B cell (primary cell): ENCODE data around the gene CDK6. TPM values are rescaled to one million over a fixed set of nuclear protein-coding genes. Genes with fewer than 3 reads are reported as not detected.
A peak's percentile ranks its signal among the peaks of the same experiment; 100 is the strongest.
"Not testable (repeated sequence)": the region's sequence is repeated elsewhere in the genome, so short reads cannot be mapped to it uniquely, and the experiment has no call there.

Source experiments
- ATAC-seq: fragments of 200-7000 bp; cut with Tn5 transposase; one replicate; pipeline ENCODE4 v1.10.0; 2021; ENCODE audit warnings: low read depth, mild to moderate bottlenecking, moderate number of reproducible peaks, moderate library complexity
- CTCF ChIA-PET: fragments of 350-600 bp; sonication (Branson Sonifier 250); formaldehyde crosslinking; loops from one replicate; lab custom pipeline; 2021; ENCODE audit warnings: antibody characterized with exemption, inconsistent platforms; lab: Charles Lee
- POLR2A ChIA-PET: fragments of 350-600 bp; sonication (Branson Sonifier 250); formaldehyde crosslinking; loops from one replicate; lab custom pipeline; 2021; ENCODE audit warnings: antibody characterized with exemption; lab: Charles Lee
- DNase-seq: peaks from one replicate; pipeline ENCODE4 v3.0.0; 2013
- H2AFZ ChIP-seq: 2 replicates; pipeline ENCODE4 v1.6.1; 2012; ENCODE audit warnings: mild to moderate bottlenecking, low read depth, low read length; ENCODE audit not compliant: insufficient read depth, poor library complexity, severe bottlenecking
- H3K27ac ChIP-seq, 2 donors: 1 replicate in 1 of 2; 2 replicates in 1 of 2; pipeline ENCODE4 v1.5.1; 2012 to 2013; ENCODE audit warnings: low read length in 2 of 2, mild to moderate bottlenecking in 2 of 2, moderate library complexity in 1 of 2
- H3K27me3 ChIP-seq, 4 experiments: fragments of 200-600 bp in 1 of 4; sonication (generic) in 1 of 4; replicated peaks in 1 of 4; 1 replicate in 2 of 4; 2 replicates in 2 of 4; pipeline versions ENCODE4 v1.6.1 to v1.7.0; 2013 to 2016; ENCODE audit warnings: low read length in 3 of 4, mild to moderate bottlenecking in 2 of 4, mixed read lengths in 1 of 4, moderate library complexity in 1 of 4; ENCODE audit not compliant: insufficient read depth in 4 of 4, control insufficient read depth in 3 of 4; ENCODE audit errors: control extremely low read depth in 1 of 4
- H3K36me3 ChIP-seq, 2 experiments: replicated peaks in 1 of 2; 1 replicate in 1 of 2; 2 replicates in 1 of 2; pipeline versions ENCODE4 v1.6.1 to v1.7.1; 2013; ENCODE audit warnings: low read length in 1 of 2; ENCODE audit not compliant: insufficient read depth in 2 of 2, control insufficient read depth in 1 of 2; ENCODE audit errors: control extremely low read depth in 1 of 2, extremely low read depth in 1 of 2
- H3K4me1 ChIP-seq, 2 donors: fragments of 200-600 bp in 1 of 2; sonication (generic) in 1 of 2; 1 replicate in 1 of 2; 2 replicates in 1 of 2; pipeline versions ENCODE4 v1.5.1 to v1.6.1; 2013 to 2017; ENCODE audit warnings: low read length in 2 of 2; ENCODE audit not compliant: control insufficient read depth in 2 of 2, insufficient read depth in 2 of 2
- H3K4me2 ChIP-seq: replicated peaks from 2 replicates; pipeline ENCODE3; 2012; ENCODE audit warnings: mild to moderate bottlenecking, low read depth, low read length; ENCODE audit not compliant: poor library complexity, severe bottlenecking
- H3K4me3 ChIP-seq, 5 experiments: fragments of 200-600 bp in 1 of 5; sonication (generic) in 1 of 5; 1 replicate in 3 of 5; 2 replicates in 2 of 5; pipeline versions ENCODE4 v1.5.1 to v1.7.0; 2011 to 2016; ENCODE audit warnings: low read length in 4 of 5, mild to moderate bottlenecking in 4 of 5, low read depth in 2 of 5, control low read depth in 1 of 5, moderate library complexity in 1 of 5; ENCODE audit not compliant: insufficient read depth in 1 of 5; ENCODE audit errors: control extremely low read depth in 1 of 5, extremely low read depth in 1 of 5
- H3K79me2 ChIP-seq: fragments of 200-600 bp; sonication (generic); one replicate; pipeline ENCODE4 v1.6.0; 2016; ENCODE audit warnings: low read length; ENCODE audit not compliant: control insufficient read depth, insufficient read depth
- H3K9ac ChIP-seq: fragments of 200-600 bp; sonication (generic); 2 replicates; pipeline ENCODE4 v1.6.1; 2017; ENCODE audit warnings: mild to moderate bottlenecking, low read length, moderate library complexity
- H3K9me3 ChIP-seq, 3 donors: one replicate each; pipeline versions ENCODE4 v1.6.1 to v1.7.1; 2013; ENCODE audit warnings: low read length in 2 of 3; ENCODE audit not compliant: control insufficient read depth in 2 of 3, insufficient read depth in 1 of 3; ENCODE audit errors: control extremely low read depth in 1 of 3
- H4K20me1 ChIP-seq: 2 replicates; pipeline ENCODE4 v1.6.0; 2012; ENCODE audit warnings: mild to moderate bottlenecking, low read length; ENCODE audit not compliant: insufficient read depth, control insufficient read depth, poor library complexity, severe bottlenecking
- H3K27ac Mint-ChIP-seq: one replicate; pipeline ENCODE4 v1.8.0; 2021; ENCODE audit warnings: mixed read lengths
- H3K27me3 Mint-ChIP-seq: one replicate; pipeline ENCODE4 v1.8.0; 2021; ENCODE audit warnings: mixed read lengths
- H3K4me1 Mint-ChIP-seq: one replicate; pipeline ENCODE4 v1.8.0; 2021; ENCODE audit warnings: mixed read lengths
- H3K4me3 Mint-ChIP-seq: one replicate; pipeline ENCODE4 v1.8.0; 2021; ENCODE audit warnings: mixed read lengths
- H3K9me3 Mint-ChIP-seq: one replicate; pipeline ENCODE4 v1.8.0; 2022; ENCODE audit warnings: mixed read lengths; ENCODE audit not compliant: insufficient read depth
- EZH2 ChIP-seq: IDR thresholded peaks from 2 replicates; pipeline ENCODE4 v1.6.1; 2012; ENCODE audit warnings: borderline replicate concordance, low read depth, mild to moderate bottlenecking, moderate library complexity, low read length; ENCODE audit not compliant: insufficient read depth, poor library complexity, severe bottlenecking
- WGBS: methylation state at CpG from one replicate; pipeline ENCODE4 v1.1.5; 2013; ENCODE audit warnings: missing lambda C conversion rate; ENCODE audit not compliant: insufficient coverage; 5-methylcytosine and 5-hydroxymethylcytosine counted together
- intact Hi-C: fragments of 100-400 bp; cut with micrococcal nuclease; formaldehyde crosslinking; loops from one replicate; pipeline ENCODE4 v1.10.0; 2022
- polyA minus RNA-seq: library from RNA; depleted of rRNA, polyadenylated mRNA; stranded (reverse); fragments of >200 nt; gene quantifications from 2 replicates; pipeline ENCODE4 v1.2.3, GENCODE V29; 2012
- polyA plus RNA-seq: library from polyadenylated mRNA; depleted of rRNA; stranded (reverse); fragments of >200 nt; gene quantifications from 2 replicates; pipeline ENCODE4 v1.2.3, GENCODE V29; 2012
- total RNA-seq, 2 donors: library from RNA; stranded (reverse); fragments of 120-200 nt in 1 of 2; gene quantifications; 1 replicate in 1 of 2; 2 replicates in 1 of 2; pipeline versions ENCODE4 v1.2.3 to v1.2.4, GENCODE V29; 2013 to 2022
- TF ChIP-seq, protein P1 (sequence below): fragments of 200-600 bp; IDR thresholded peaks from one replicate; pipeline ENCODE4 v1.8.0; 2022; ENCODE audit warnings: antibody characterized with exemption, mild to moderate bottlenecking

Gene CDK6
- total RNA-seq = 14.5 and 14.6 TPM in 2 replicates
- total RNA-seq (2013) = 19.2 TPM
- 3.0 and 7.8 TPM in 2 replicates for polyA plus RNA-seq
- 33.6 and 41.6 TPM in 2 replicates for polyA minus RNA-seq

DNA sequence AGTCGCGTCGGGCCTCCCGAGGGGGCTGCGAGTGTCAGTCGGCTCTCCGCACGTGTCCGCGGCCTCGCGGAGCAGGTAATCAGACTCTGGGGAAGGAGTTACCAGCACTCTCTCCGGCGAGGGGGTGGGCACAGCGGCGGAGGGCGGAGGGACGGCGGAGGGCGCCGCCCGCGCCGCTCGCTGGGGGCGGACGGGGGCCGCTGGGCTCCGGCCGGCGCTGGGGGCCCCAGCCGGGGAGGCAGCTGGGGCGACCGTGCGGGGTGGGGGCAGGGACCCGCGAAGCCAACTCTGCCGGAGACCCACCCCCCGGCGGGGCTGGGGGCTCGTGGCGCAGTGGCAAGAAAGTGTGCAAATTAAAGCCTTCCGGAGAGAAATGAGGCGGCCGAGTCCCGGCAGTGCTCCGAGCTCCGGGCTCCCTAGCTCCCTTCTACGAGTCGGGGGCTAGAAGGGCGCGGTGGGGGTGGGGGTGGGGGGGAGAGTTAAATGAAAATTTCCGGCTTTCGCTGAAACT, at the start of gene CDK6:
CDK6 (minus strand) TSS at position 85 of the 511 bp plus-strand sequence. CDS start 3,250 bp downstream, outside the sequence.
- H3K79me2 ChIP-seq = peaks cover 7% of the 10 kb centered on the region
- no peak for TF ChIP-seq EZH2
- TF ChIP-seq, protein P1, sequence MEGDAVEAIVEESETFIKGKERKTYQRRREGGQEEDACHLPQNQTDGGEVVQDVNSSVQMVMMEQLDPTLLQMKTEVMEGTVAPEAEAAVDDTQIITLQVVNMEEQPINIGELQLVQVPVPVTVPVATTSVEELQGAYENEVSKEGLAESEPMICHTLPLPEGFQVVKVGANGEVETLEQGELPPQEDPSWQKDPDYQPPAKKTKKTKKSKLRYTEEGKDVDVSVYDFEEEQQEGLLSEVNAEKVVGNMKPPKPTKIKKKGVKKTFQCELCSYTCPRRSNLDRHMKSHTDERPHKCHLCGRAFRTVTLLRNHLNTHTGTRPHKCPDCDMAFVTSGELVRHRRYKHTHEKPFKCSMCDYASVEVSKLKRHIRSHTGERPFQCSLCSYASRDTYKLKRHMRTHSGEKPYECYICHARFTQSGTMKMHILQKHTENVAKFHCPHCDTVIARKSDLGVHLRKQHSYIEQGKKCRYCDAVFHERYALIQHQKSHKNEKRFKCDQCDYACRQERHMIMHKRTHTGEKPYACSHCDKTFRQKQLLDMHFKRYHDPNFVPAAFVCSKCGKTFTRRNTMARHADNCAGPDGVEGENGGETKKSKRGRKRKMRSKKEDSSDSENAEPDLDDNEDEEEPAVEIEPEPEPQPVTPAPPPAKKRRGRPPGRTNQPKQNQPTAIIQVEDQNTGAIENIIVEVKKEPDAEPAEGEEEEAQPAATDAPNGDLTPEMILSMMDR = no peak
- ChIA-PET POLR2A (interaction anchor here (0.7 kb wide), 1 partner anchor 230 kb away, joined by 4 read pairs; no protein-coding TSS in a partner anchor), CTCF (interaction anchor here (1.1 kb wide), 2 partner anchors 146 to 225 kb away, joined by 3 read pairs; no protein-coding TSS in a partner anchor)
- H3K4me2 ChIP-seq = peak within 1 kb of the TSS; percentile 96
- DNase-seq (peak; percentile 75), ATAC-seq (peak; percentile 46)
- H3K27ac ChIP-seq = peak within 1 kb of the TSS; percentile 55 to 65
- H3K9ac ChIP-seq = peak within 1 kb of the TSS; percentile 81
- no peaks in the 10 kb centered on the region for H3K27me3 ChIP-seq
- peak within 1 kb of the TSS; percentile 90 for H2AFZ ChIP-seq
- Mint-ChIP-seq H3K4me3 (peak within 1 kb of the TSS; percentile 89), H3K4me1 (peaks cover 28% of the 10 kb centered on the region), H3K27me3 (no peaks in the 10 kb centered on the region), H3K9me3 (no peaks in the 10 kb centered on the region), H3K27ac (peak within 1 kb of the TSS; percentile 76)
- H3K9me3 ChIP-seq = no peaks in the 10 kb centered on the region
- H4K20me1 ChIP-seq = no peaks in the 10 kb centered on the region
- peaks cover 16 to 19% of the 10 kb centered on the region in 2 donors for H3K4me1 ChIP-seq
- peak within 1 kb of the TSS; percentile 88 to 96 (median 90) for H3K4me3 ChIP-seq
- under 1% methylated on average over 42 of the region's 54 CpGs for WGBS
- intact Hi-C loops = loop anchor here (5.0 kb wide), 2 partner anchors 704 to 894 kb away; partner anchors contain the start of genes AKAP9 and CYP51A1
- no peaks in the 10 kb centered on the region for H3K36me3 ChIP-seq

DNA sequence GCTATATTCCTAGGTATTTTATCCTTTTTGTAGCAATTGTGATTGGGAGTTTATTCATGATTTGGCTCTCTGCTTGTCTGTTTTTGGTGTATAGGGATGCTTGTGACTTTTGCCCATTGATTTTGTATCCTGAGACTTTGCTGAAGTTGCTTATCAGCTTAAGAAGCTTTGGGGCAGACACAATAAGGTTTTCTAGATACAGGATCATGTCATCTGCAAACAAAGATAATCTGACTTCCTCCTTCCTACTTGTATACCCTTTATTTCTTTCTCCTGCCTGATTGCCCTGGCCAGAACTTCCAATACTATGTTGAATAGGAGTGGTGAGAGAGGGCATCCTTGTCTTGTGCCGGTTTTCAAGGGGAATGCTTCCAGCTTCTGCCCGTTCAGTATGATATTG, 49.7 kb upstream of the CDK6 start:
- H3K27me3 Mint-ChIP-seq, DNase-seq, H4K20me1 ChIP-seq, H2AFZ ChIP-seq, H3K4me2 ChIP-seq, H3K36me3 ChIP-seq, H3K4me3 ChIP-seq, H3K27me3 ChIP-seq, H3K4me1 ChIP-seq, CTCF ChIA-PET, H3K4me3 Mint-ChIP-seq, ATAC-seq, H3K27ac Mint-ChIP-seq, POLR2A ChIA-PET, H3K79me2 ChIP-seq, intact Hi-C loops, H3K9ac ChIP-seq, H3K4me1 Mint-ChIP-seq, H3K27ac ChIP-seq: not testable (repeated sequence)
- peaks cover 5 to 11% (median 8%) of the 10 kb centered on the region in 3 donors for H3K9me3 ChIP-seq
- peaks cover 31% of the 10 kb centered on the region for H3K9me3 Mint-ChIP-seq
- no CpG with 5 or more reads among the region's 2 CpGs for WGBS
